ENCODE measurements around the gene TBX10. TPM values are rescaled to one million over a fixed set of nuclear protein-coding genes. Genes with fewer than 3 reads are reported as not detected.
"Not testable (repeated sequence)": the region's sequence is repeated elsewhere in the genome, so short reads cannot be mapped to it uniquely, and the experiment has no call there.

TBX10 gene
- total RNA-seq, 3 donors from 2014 or later (not counting 1 experiment from before 2014, with no cell fraction given) = not detected

- 95% methylated on average over 15 of the region's 15 CpGs for WGBS (ENCODE audit: insufficient coverage)
- Mint-ChIP-seq H3K4me3 (peak overlapping the region; percentile 4), H3K27ac (no peak overlapping the region), H3K4me1 (peaks cover 5 to 22% of the 10 kb centered on the region in 2 donors), H3K9me3 (no peaks in the 10 kb centered on the region), H3K27me3 (ENCODE audit: low read depth in 2 of 2) (no peaks in the 10 kb centered on the region), H3K36me3 (no peaks in the 10 kb centered on the region)
- Histone ChIP-seq H3K9me3 (ENCODE audit: control insufficient read depth, insufficient read depth, low read length) (no peaks in the 10 kb centered on the region), H3K4me3 (ENCODE audit: low read length) (no peak overlapping the region), H3K27ac (ENCODE audit: low read length) (no peak overlapping the region), H3K27me3 (ENCODE audit: control insufficient read depth, insufficient read depth, low read length) (no peaks in the 10 kb centered on the region), H3K36me3 (ENCODE audit: control insufficient read depth, insufficient read depth, low read length) (no peaks in the 10 kb centered on the region), H3K4me1 (ENCODE audit: control insufficient read depth, insufficient read depth, low read length) (peaks cover 23% of the 10 kb centered on the region)
- ATAC-seq (no peak), DNase-seq (no peak)
- no peak for TF ChIP-seq CTCF (IDR thresholded peaks at IDR 0.05)
- intact Hi-C loops (cut with micrococcal nuclease) = loop anchor here (2.0 kb wide), 1 partner anchor 13 kb away; no protein-coding TSS in a partner anchor
These were observed 11.5 kb downstream of the TBX10 start for GRCh38 chr11:67627812-67628624.

DNA sequence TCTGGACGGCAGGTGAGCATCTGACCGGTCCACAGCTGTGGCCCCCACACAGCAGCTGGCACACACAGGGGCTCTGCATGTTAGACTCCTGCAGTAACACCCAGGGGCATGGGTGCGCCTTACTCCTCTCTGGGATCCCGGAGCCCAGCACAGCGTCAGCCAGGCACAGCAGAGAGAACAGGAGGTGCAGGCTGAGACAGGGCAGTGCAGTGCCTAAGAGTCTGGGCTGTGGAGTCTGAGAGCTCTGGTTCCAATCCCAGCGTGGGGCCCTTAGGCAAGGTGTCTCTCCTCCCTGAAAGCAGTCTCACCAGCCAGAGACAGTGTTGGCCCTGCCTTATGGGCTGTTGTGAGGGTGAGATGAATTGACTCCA is 12.1 kb downstream of the TBX10 start:
- Histone ChIP-seq H3K4me1 (ENCODE audit: control insufficient read depth, insufficient read depth, low read length) (peaks cover 23% of the 10 kb centered on the region), H3K4me3 (ENCODE audit: low read length) (no peak overlapping the region), H3K27ac (ENCODE audit: low read length) (no peak overlapping the region), H3K36me3 (ENCODE audit: control insufficient read depth, insufficient read depth, low read length) (no peaks in the 10 kb centered on the region), H3K9me3 (ENCODE audit: control insufficient read depth, insufficient read depth, low read length) (no peaks in the 10 kb centered on the region), H3K27me3 (ENCODE audit: control insufficient read depth, insufficient read depth, low read length) (no peaks in the 10 kb centered on the region)
- H3K9me3 Mint-ChIP-seq = no peaks in the 10 kb centered on the region
- intact Hi-C loops (cut with micrococcal nuclease) = no loop called here
- peaks cover 5 to 22% of the 10 kb centered on the region in 2 donors for H3K4me1 Mint-ChIP-seq
- no peak overlapping the region for H3K27ac Mint-ChIP-seq
- H3K4me3 Mint-ChIP-seq = peak overlapping the region; percentile 40
- no peak for TF ChIP-seq CTCF (IDR thresholded peaks at IDR 0.05)
- 97% methylated on average over 6 of the region's 6 CpGs for WGBS (ENCODE audit: insufficient coverage)
- H3K36me3 Mint-ChIP-seq = no peaks in the 10 kb centered on the region
- ATAC-seq (no peak), DNase-seq (no peak)
- no peaks in the 10 kb centered on the region for H3K27me3 Mint-ChIP-seq (ENCODE audit: low read depth in 2 of 2)

DNA sequence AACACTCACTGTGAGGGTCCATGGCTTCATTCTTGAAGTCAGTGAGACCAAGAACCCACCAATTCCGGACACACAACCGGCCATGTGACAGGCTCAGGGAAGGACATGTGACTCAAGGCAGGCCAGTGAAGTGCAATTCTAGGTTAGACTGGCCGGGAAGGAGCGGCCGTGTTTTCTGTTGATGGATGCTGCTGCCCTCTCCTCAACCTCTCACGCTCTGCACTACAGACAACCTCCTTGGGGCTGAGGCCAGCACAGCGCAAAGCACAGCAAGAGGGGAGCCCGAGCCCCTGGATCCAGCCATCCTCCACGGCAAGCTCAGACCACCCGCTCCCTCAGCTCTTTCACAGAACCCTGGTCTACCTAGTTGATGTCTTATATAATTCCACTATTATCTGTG is 12.6 kb downstream of the TBX10 start:
- no peak overlapping the region for H3K4me3 Mint-ChIP-seq
- ATAC-seq = no peak
- H3K36me3 Mint-ChIP-seq = no peaks in the 10 kb centered on the region
- no peak for TF ChIP-seq CTCF (IDR thresholded peaks at IDR 0.05)
- intact Hi-C loops (cut with micrococcal nuclease) = no loop called here
- no peaks in the 10 kb centered on the region for H3K9me3 Mint-ChIP-seq
- peaks cover 5 to 22% of the 10 kb centered on the region in 2 donors for H3K4me1 Mint-ChIP-seq
- no peak overlapping the region for H3K27ac ChIP-seq (ENCODE audit: low read length)
- no peaks in the 10 kb centered on the region for H3K27me3 ChIP-seq (ENCODE audit: control insufficient read depth, insufficient read depth, low read length)
- peaks cover 23% of the 10 kb centered on the region for H3K4me1 ChIP-seq (ENCODE audit: control insufficient read depth, insufficient read depth, low read length)
- no peak overlapping the region for H3K4me3 ChIP-seq (ENCODE audit: low read length)
- H3K9me3 ChIP-seq (ENCODE audit: control insufficient read depth, insufficient read depth, low read length) = no peaks in the 10 kb centered on the region
- H3K27ac Mint-ChIP-seq = no peak overlapping the region
- no peaks in the 10 kb centered on the region for H3K36me3 ChIP-seq (ENCODE audit: control insufficient read depth, insufficient read depth, low read length)
- DNase-seq = no peak
- no peaks in the 10 kb centered on the region for H3K27me3 Mint-ChIP-seq (ENCODE audit: low read depth in 2 of 2)
- WGBS (ENCODE audit: insufficient coverage) = 91% methylated on average over 10 of the region's 10 CpGs

- DNase-seq; H3K27ac Mint-ChIP-seq; H3K36me3 Mint-ChIP-seq; H3K27ac ChIP-seq (ENCODE audit: low read length); H3K9me3 ChIP-seq (ENCODE audit: control insufficient read depth, insufficient read depth, low read length); H3K9me3 Mint-ChIP-seq; intact Hi-C loops (cut with micrococcal nuclease); H3K4me3 ChIP-seq (ENCODE audit: low read length); ATAC-seq; H3K27me3 ChIP-seq (ENCODE audit: control insufficient read depth, insufficient read depth, low read length); H3K27me3 Mint-ChIP-seq (ENCODE audit: low read depth in 2 of 2); H3K36me3 ChIP-seq (ENCODE audit: control insufficient read depth, insufficient read depth, low read length); H3K4me3 Mint-ChIP-seq: not testable (repeated sequence)
- WGBS (ENCODE audit: insufficient coverage) = 93% methylated on average over 9 of the region's 10 CpGs
- H3K4me1 Mint-ChIP-seq = peaks cover 5 to 22% of the 10 kb centered on the region in 2 donors
- peaks cover 20% of the 10 kb centered on the region for H3K4me1 ChIP-seq (ENCODE audit: control insufficient read depth, insufficient read depth, low read length)
These were observed 13.3 kb downstream of the TBX10 start for GRCh38 chr11:67626131-67626833.

GRCh38 chr11:67623795-67624194 is 15.8 kb downstream of the TBX10 start:
- H3K4me3 ChIP-seq (ENCODE audit: low read length); H3K9me3 Mint-ChIP-seq; H3K36me3 Mint-ChIP-seq; intact Hi-C loops (cut with micrococcal nuclease); H3K27ac ChIP-seq (ENCODE audit: low read length); H3K4me1 Mint-ChIP-seq; H3K4me3 Mint-ChIP-seq; H3K27me3 Mint-ChIP-seq (ENCODE audit: low read depth in 2 of 2); ATAC-seq; H3K27ac Mint-ChIP-seq; H3K27me3 ChIP-seq (ENCODE audit: control insufficient read depth, insufficient read depth, low read length); H3K36me3 ChIP-seq (ENCODE audit: control insufficient read depth, insufficient read depth, low read length); H3K9me3 ChIP-seq (ENCODE audit: control insufficient read depth, insufficient read depth, low read length); DNase-seq; H3K4me1 ChIP-seq (ENCODE audit: control insufficient read depth, insufficient read depth, low read length): not testable (repeated sequence)
- WGBS (ENCODE audit: insufficient coverage) = 94% methylated on average over 1 of the region's 1 CpG

DNA sequence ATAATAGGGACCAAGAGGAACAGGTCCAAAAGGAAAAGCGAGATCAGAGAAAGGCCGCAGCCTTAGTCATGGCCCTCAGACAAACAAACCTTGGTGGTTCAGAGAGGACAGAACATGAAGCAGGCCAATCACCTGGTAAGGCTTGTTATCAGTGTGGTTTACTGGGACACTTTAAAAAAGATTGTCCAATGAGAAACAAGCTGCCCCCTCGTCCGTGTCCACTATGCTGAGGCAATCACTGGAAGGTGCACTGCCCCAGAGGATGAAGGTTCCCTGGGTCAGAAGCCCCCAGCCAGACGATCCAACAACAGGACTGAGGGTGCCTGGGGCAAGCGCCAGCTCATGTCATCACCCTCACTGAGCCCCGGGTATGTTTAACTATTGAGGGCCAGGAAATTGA is 16.7 kb downstream of the TBX10 start:
- DNase-seq; H3K36me3 ChIP-seq (ENCODE audit: control insufficient read depth, insufficient read depth, low read length); H3K9me3 Mint-ChIP-seq; H3K4me3 Mint-ChIP-seq; H3K4me1 Mint-ChIP-seq; intact Hi-C loops (cut with micrococcal nuclease); H3K27ac Mint-ChIP-seq; H3K36me3 Mint-ChIP-seq; H3K4me1 ChIP-seq (ENCODE audit: control insufficient read depth, insufficient read depth, low read length); H3K27me3 Mint-ChIP-seq (ENCODE audit: low read depth in 2 of 2); H3K9me3 ChIP-seq (ENCODE audit: control insufficient read depth, insufficient read depth, low read length); H3K4me3 ChIP-seq (ENCODE audit: low read length); H3K27ac ChIP-seq (ENCODE audit: low read length); ATAC-seq; H3K27me3 ChIP-seq (ENCODE audit: control insufficient read depth, insufficient read depth, low read length): not testable (repeated sequence)
- WGBS (ENCODE audit: insufficient coverage) = 92% methylated on average over 4 of the region's 7 CpGs

Measured in natural killer cell (primary cell).